ENCODE data around the gene FARS2. TPM values are rescaled to one million over a fixed set of nuclear protein-coding genes. Genes with fewer than 3 reads are reported as not detected.

The FARS2 gene
- polyA plus RNA-seq, 2 of the 4 experiments (the other 2 are of a cell fraction), result 12.9 to 17.5 TPM

- ATAC-seq (no peak), DNase-seq (ENCODE audit: low read depth in 1 of 2, low spot score in 1 of 2) (no peak), FAIRE-seq (no peak)
- WGBS (ENCODE audit: missing lambda C conversion rate), result 87% methylated on average over 6 of the region's 6 CpGs
- Histone ChIP-seq H3K4me2 (no peak overlapping the region), H3K9me3 (no peaks in the 10 kb centered on the region), H3K27ac (no peak overlapping the region), H3K4me3 (no peak overlapping the region), H3K4me1 (no peaks in the 10 kb centered on the region)
- TF ChIP-seq ESRRA (IDR thresholded peaks at IDR 0.05; ENCODE audit: borderline replicate concordance, low read length) (no peak), ZFP36 (IDR thresholded peaks at IDR 0.05; ENCODE audit: borderline replicate concordance, partially characterized antibody) (no peak), EP300 (IDR thresholded peaks at IDR 0.05) (no peak), HEYL (CRISPR knock-in tag; IDR thresholded peaks at IDR 0.05) (no peak), CBX8 (IDR thresholded peaks at IDR 0.05) (no peak), POLR2AphosphoS2 (conservative IDR thresholded peaks at IDR 0.05; ENCODE audit: low read length) (no peak), SREBF2 (IDR thresholded peaks at IDR 0.05) (no peak)
- TF ChIP-seq, protein P1, sequence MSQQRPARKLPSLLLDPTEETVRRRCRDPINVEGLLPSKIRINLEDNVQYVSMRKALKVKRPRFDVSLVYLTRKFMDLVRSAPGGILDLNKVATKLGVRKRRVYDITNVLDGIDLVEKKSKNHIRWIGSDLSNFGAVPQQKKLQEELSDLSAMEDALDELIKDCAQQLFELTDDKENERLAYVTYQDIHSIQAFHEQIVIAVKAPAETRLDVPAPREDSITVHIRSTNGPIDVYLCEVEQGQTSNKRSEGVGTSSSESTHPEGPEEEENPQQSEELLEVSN (IDR thresholded peaks at IDR 0.05; ENCODE audit: borderline replicate concordance, low read depth), result no peak
- POLR2A ChIA-PET, result no interaction called here
- CTCF ChIA-PET, result interaction anchor here (1.1 kb wide), 1 partner anchor 17 kb away, joined by 3 read pairs; no protein-coding TSS in a partner anchor
Observed at GRCh38 chr6:5223309-5223708, 38.0 kb upstream of the FARS2 start.

DNA sequence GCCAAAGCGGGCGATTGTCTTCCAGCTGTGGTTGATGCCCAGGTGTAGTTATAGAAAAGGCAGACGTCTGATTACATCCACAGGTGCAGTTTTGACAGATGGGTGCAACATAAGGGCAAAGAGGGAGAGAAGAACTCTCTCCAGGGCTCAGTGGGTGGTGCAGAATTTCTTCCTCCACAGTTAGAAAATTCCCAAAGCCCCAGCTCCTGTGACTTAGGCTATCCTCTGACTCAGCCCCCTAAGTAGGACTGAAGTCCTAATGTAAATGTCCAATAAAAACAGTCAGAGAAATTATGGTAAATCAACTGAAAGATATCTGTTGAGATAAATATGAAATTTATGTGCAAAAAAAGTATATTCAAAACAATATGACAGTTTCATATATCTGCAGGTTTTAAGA is 32.0 kb upstream of the FARS2 start:
- DNase-seq (ENCODE audit: low read depth in 1 of 2, low spot score in 1 of 2) (no peak), ATAC-seq (no peak), FAIRE-seq (no peak)
- ChIA-PET POLR2A (no interaction called here), CTCF (interaction anchor here (1.1 kb wide), 1 partner anchor 35 kb away, joined by 3 read pairs; no protein-coding TSS in a partner anchor)
- no peak overlapping the region for H3K27ac ChIP-seq
- H3K9me3 ChIP-seq, result no peaks in the 10 kb centered on the region
- TF ChIP-seq, protein P2, sequence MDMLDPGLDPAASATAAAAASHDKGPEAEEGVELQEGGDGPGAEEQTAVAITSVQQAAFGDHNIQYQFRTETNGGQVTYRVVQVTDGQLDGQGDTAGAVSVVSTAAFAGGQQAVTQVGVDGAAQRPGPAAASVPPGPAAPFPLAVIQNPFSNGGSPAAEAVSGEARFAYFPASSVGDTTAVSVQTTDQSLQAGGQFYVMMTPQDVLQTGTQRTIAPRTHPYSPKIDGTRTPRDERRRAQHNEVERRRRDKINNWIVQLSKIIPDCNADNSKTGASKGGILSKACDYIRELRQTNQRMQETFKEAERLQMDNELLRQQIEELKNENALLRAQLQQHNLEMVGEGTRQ (IDR thresholded peaks at IDR 0.05), result no peak
- TF ChIP-seq ZFP36 (IDR thresholded peaks at IDR 0.05; ENCODE audit: borderline replicate concordance, partially characterized antibody) (no peak), RNF2 (IDR thresholded peaks at IDR 0.05; ENCODE audit: borderline replicate concordance, low read depth) (no peak), TP53 (CRISPR knock-in tag; IDR thresholded peaks at IDR 0.05) (no peak), NFE2L2 (conservative IDR thresholded peaks at IDR 0.05; ENCODE audit: low read length) (no peak)
- no peak overlapping the region for H3K4me2 ChIP-seq
- H3K4me1 ChIP-seq, result no peaks in the 10 kb centered on the region
- WGBS (ENCODE audit: missing lambda C conversion rate), result 89% methylated on average over 3 of the region's 3 CpGs
- H3K4me3 ChIP-seq, result no peak overlapping the region

- ATAC-seq (no peak), DNase-seq (ENCODE audit: low read depth in 1 of 2, low spot score in 1 of 2) (no peak), FAIRE-seq (no peak)
- no peaks in the 10 kb centered on the region for H3K9me3 ChIP-seq
- no peak overlapping the region for H3K4me2 ChIP-seq
- H3K27ac ChIP-seq, result no peak overlapping the region
- no peak for TF ChIP-seq ZC3H11A (IDR thresholded peaks at IDR 0.05)
- TF ChIP-seq, protein P3, sequence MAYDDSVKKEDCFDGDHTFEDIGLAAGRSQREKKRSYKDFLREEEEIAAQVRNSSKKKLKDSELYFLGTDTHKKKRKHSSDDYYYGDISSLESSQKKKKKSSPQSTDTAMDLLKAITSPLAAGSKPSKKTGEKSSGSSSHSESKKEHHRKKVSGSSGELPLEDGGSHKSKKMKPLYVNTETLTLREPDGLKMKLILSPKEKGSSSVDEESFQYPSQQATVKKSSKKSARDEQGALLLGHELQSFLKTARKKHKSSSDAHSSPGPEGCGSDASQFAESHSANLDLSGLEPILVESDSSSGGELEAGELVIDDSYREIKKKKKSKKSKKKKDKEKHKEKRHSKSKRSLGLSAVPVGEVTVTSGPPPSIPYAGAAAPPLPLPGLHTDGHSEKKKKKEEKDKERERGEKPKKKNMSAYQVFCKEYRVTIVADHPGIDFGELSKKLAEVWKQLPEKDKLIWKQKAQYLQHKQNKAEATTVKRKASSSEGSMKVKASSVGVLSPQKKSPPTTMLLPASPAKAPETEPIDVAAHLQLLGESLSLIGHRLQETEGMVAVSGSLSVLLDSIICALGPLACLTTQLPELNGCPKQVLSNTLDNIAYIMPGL (CRISPR knock-in tag; IDR thresholded peaks at IDR 0.05; ENCODE audit: borderline replicate concordance), result no peak
- TF ChIP-seq KDM1A (IDR thresholded peaks at IDR 0.05; ENCODE audit: low read depth), result no peak
- TF ChIP-seq ZFP36 (IDR thresholded peaks at IDR 0.05; ENCODE audit: borderline replicate concordance, partially characterized antibody), result no peak
- no peak for TF ChIP-seq TP53 (CRISPR knock-in tag; IDR thresholded peaks at IDR 0.05)
- H3K4me3 ChIP-seq, result no peak overlapping the region
- 92% methylated on average over 4 of the region's 4 CpGs for WGBS (ENCODE audit: missing lambda C conversion rate)
- no peaks in the 10 kb centered on the region for H3K4me1 ChIP-seq
- ChIA-PET CTCF (no interaction called here), POLR2A (no interaction called here)
Observed at GRCh38 chr6:5230081-5230480, 31.2 kb upstream of the FARS2 start.

DNA sequence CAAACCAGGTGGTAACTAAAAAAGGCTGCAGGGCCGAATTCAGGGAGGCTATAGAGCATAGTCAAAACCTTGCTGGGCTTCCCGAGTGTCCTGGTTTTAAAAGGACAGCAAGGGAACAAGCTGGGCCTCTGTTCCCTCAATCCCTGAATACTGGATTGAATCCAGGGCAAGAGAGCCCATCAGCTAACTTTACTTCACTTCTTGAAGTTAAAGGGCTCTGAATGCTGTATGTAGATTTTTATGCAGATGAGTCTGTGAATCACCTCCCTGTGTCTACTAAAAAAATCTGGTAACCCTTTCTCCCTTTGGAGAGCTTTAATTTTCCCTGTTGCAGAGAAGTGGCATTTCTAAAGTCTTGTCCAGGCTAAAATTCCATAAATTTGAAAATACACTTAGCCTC is 30.0 kb upstream of the FARS2 start:
- no peak overlapping the region for H3K4me3 ChIP-seq
- H3K27ac ChIP-seq, result no peak overlapping the region
- TF ChIP-seq ZNF302 (CRISPR knock-in tag; IDR thresholded peaks at IDR 0.05) (no peak), JUN (IDR thresholded peaks at IDR 0.05) (no peak)
- TF ChIP-seq, protein P4, sequence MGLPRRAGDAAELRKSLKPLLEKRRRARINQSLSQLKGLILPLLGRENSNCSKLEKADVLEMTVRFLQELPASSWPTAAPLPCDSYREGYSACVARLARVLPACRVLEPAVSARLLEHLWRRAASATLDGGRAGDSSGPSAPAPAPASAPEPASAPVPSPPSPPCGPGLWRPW (IDR thresholded peaks at IDR 0.05), result no peak
- no peak overlapping the region for H3K4me2 ChIP-seq
- DNase-seq (ENCODE audit: low read depth in 1 of 2, low spot score in 1 of 2) (no peak), FAIRE-seq (no peak), ATAC-seq (no peak)
- ChIA-PET CTCF (interaction anchor here (1.5 kb wide), 1 partner anchor 87 kb away, joined by 3 read pairs; no protein-coding TSS in a partner anchor), POLR2A (no interaction called here)
- WGBS (ENCODE audit: missing lambda C conversion rate), result 81% methylated on average over 2 of the region's 2 CpGs
- no peaks in the 10 kb centered on the region for H3K4me1 ChIP-seq
- no peaks in the 10 kb centered on the region for H3K9me3 ChIP-seq

Measured in A549 (cell line).